OCI-LY7 (cell line): ENCODE results near the gene KAZALD1. TPM values are rescaled to one million over a fixed set of nuclear protein-coding genes. Genes with fewer than 3 reads are reported as not detected.
"Not testable (repeated sequence)": the region's sequence is repeated elsewhere in the genome, so short reads cannot be mapped to it uniquely, and the experiment has no call there.

Experiments
- BruUV-seq: library from RNA; stranded (reverse); fragments of 400-500 nt; replicated peaks from 2 replicates; lab custom pipeline; 2021; lab: Mats Ljungman, UMichigan
- CTCF ChIA-PET: fragments of 300-600 bp; sonication (Branson Sonifier 250); formaldehyde crosslinking; loops from one replicate; lab custom pipeline; 2022; ENCODE audit warnings: antibody characterized with exemption; ENCODE audit not compliant: unreplicated experiment; lab: Charles Lee
- POLR2A ChIA-PET: fragments of 300-600 bp; sonication (Branson Sonifier 250); formaldehyde crosslinking; loops from one replicate; lab custom pipeline; 2022; ENCODE audit warnings: antibody characterized with exemption; lab: Charles Lee
- DNase-seq: peaks from one replicate; pipeline ENCODE4 v3.0.0-alpha.2; 2015; ENCODE audit warnings: low spot score
- H2AFZ ChIP-seq: fragments of 200-600 bp; sonication (generic), shearing (Covaris generic); 2 replicates; pipeline ENCODE4 v1.6.1; 2014; ENCODE audit warnings: mild to moderate bottlenecking, antibody characterized with exemption, low read length, moderate library complexity
- H3K27ac ChIP-seq: fragments of 200-600 bp; sonication (generic); 2 replicates; pipeline ENCODE4 v1.5.1; 2014; ENCODE audit warnings: mixed run types, low read depth, mild to moderate bottlenecking, moderate library complexity, low read length, inconsistent platforms; ENCODE audit not compliant: poor library complexity, severe bottlenecking
- H3K36me3 ChIP-seq: fragments of 200-600 bp; sonication (generic); 2 replicates; pipeline ENCODE4 v1.6.1; 2014; ENCODE audit warnings: mild to moderate bottlenecking, antibody characterized with exemption, low read length, moderate library complexity, mixed read lengths; ENCODE audit not compliant: insufficient read depth
- H3K4me1 ChIP-seq: fragments of 200-600 bp; sonication (generic); 2 replicates; pipeline ENCODE4 v1.5.1; 2014; ENCODE audit warnings: mild to moderate bottlenecking, low read length; ENCODE audit not compliant: insufficient read depth, poor library complexity, severe bottlenecking
- H3K4me2 ChIP-seq: fragments of 200-600 bp; sonication (generic); 2 replicates; pipeline ENCODE4 v1.6.1; 2014; ENCODE audit warnings: mild to moderate bottlenecking, low read length
- H3K4me3 ChIP-seq: fragments of 200-600 bp; sonication (generic); 2 replicates; pipeline ENCODE4 v1.5.1; 2014; ENCODE audit warnings: mild to moderate bottlenecking, low read depth, low read length; ENCODE audit not compliant: poor library complexity, severe bottlenecking
- H3K79me2 ChIP-seq: fragments of 200-600 bp; sonication (generic); 2 replicates; pipeline ENCODE4 v1.6.1; 2016; ENCODE audit warnings: low read depth, mild to moderate bottlenecking, low read length, moderate library complexity, mixed read lengths; ENCODE audit not compliant: insufficient read depth
- H3K9me2 ChIP-seq: fragments of 200-600 bp; sonication (generic); 2 replicates; pipeline ENCODE4 v1.6.1; 2016; ENCODE audit warnings: mild to moderate bottlenecking, low read length, mixed read lengths; ENCODE audit not compliant: insufficient read depth
- H3K9me3 ChIP-seq: fragments of 200-600 bp; sonication (generic); 2 replicates; pipeline ENCODE4 v1.6.1; 2014; ENCODE audit warnings: mild to moderate bottlenecking, mixed run types, low read length, mixed read lengths
- H4K20me1 ChIP-seq: fragments of 200-600 bp; sonication (generic); 2 replicates; pipeline ENCODE4 v1.6.1; 2014; ENCODE audit warnings: mild to moderate bottlenecking, antibody characterized with exemption, low read length, moderate library complexity, mixed read lengths; ENCODE audit not compliant: insufficient read depth
- EZH2phosphoT487 ChIP-seq: fragments of 200-600 bp; sonication (generic); IDR thresholded peaks from 2 replicates; pipeline ENCODE4 v1.6.1; 2018; ENCODE audit warnings: low read depth, borderline replicate concordance, mild to moderate bottlenecking, mixed run types, antibody characterized with exemption, low read length, moderate library complexity, mixed read lengths
- intact Hi-C: fragments of 100-400 bp; cut with micrococcal nuclease; formaldehyde crosslinking; loops from one replicate; pipeline ENCODE4 v1.10.0; 2022; ENCODE audit not compliant: unreplicated experiment
- total RNA-seq, 2 experiments: library from RNA; depleted of rRNA in 1 of 2; stranded (reverse); fragments of >200 nt in 1 of 2; shearing (Covaris generic) in 1 of 2; gene quantifications; 2 replicates each; pipeline ENCODE4 v1.2.3, GENCODE V29; 2014 to 2022
- TF ChIP-seq, protein P1 (sequence below): fragments of 200-600 bp; sonication (generic); conservative IDR thresholded peaks from 2 replicates; pipeline ENCODE4 v1.5.1; 2014; ENCODE audit warnings: mild to moderate bottlenecking, antibody characterized with exemption, low read length, moderate library complexity, mixed read lengths

KAZALD1 gene
- total RNA-seq, 2 experiments from 2014 or later = 18.8 to 36.4 TPM

- H2AFZ ChIP-seq = no peak overlapping the region
- POLR2A ChIA-PET = no interaction called here
- no peaks in the 10 kb centered on the region for H3K9me3 ChIP-seq
- DNase-seq = no peak
- H3K36me3 ChIP-seq = no peaks in the 10 kb centered on the region
- H3K4me3 ChIP-seq = no peak overlapping the region
- H3K79me2 ChIP-seq = no peaks in the 10 kb centered on the region
- H3K4me2 ChIP-seq = peak overlapping the region; percentile 65; the same call in 1 of the 2 replicates
- no TSS peak for BruUV-seq
- H3K4me1 ChIP-seq = no peaks in the 10 kb centered on the region
- H4K20me1 ChIP-seq = no peaks in the 10 kb centered on the region; the same call in 1 of the 2 replicates
- no peaks in the 10 kb centered on the region for H3K9me2 ChIP-seq
- CTCF ChIA-PET = no interaction called here
- no peak for TF ChIP-seq EZH2phosphoT487
- TF ChIP-seq, protein P1, sequence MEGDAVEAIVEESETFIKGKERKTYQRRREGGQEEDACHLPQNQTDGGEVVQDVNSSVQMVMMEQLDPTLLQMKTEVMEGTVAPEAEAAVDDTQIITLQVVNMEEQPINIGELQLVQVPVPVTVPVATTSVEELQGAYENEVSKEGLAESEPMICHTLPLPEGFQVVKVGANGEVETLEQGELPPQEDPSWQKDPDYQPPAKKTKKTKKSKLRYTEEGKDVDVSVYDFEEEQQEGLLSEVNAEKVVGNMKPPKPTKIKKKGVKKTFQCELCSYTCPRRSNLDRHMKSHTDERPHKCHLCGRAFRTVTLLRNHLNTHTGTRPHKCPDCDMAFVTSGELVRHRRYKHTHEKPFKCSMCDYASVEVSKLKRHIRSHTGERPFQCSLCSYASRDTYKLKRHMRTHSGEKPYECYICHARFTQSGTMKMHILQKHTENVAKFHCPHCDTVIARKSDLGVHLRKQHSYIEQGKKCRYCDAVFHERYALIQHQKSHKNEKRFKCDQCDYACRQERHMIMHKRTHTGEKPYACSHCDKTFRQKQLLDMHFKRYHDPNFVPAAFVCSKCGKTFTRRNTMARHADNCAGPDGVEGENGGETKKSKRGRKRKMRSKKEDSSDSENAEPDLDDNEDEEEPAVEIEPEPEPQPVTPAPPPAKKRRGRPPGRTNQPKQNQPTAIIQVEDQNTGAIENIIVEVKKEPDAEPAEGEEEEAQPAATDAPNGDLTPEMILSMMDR = no peak
- intact Hi-C loops = no loop called here
- no peak overlapping the region for H3K27ac ChIP-seq
Measured at GRCh38 chr10:101031796-101032636, 29.8 kb upstream of the KAZALD1 start.

DNA sequence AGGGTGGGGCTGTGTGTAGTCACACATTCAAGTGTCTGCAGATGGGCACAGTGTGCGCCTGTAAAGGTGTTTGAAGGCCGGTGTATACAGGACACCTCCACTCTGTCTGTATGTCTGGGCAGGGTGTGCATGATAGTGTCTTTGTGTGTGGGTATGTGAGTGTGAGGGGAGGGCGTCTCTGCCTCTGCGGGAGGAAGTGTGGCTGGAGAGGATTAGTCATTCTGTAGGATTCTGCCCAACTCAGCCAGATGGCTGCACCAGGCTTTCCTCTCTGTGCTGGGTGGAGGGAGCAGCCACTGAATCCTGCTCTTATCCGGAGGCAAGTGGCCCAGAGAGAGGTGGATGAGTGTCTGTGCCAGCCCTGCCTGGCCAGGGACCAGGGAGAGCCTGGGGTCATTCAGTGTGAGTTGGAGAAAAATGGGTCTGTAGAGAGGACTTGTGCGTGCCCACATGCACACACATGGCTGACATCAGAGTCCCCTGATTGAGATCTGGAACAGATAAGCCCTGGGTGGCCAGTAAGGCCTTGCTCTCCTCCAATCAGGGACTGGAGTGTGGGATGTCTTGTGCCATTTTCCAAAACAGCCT lies 29.1 kb upstream of the KAZALD1 start:
- intact Hi-C loops = no loop called here
- no peaks in the 10 kb centered on the region for H3K9me3 ChIP-seq
- no peak for DNase-seq
- H3K36me3 ChIP-seq = no peaks in the 10 kb centered on the region
- no peak overlapping the region for H3K4me2 ChIP-seq
- no TSS peak for BruUV-seq
- no peaks in the 10 kb centered on the region for H3K4me1 ChIP-seq
- no peak overlapping the region for H3K4me3 ChIP-seq
- H4K20me1 ChIP-seq = no peaks in the 10 kb centered on the region; the same call in 1 of the 2 replicates
- POLR2A ChIA-PET = no interaction called here
- no peaks in the 10 kb centered on the region for H3K9me2 ChIP-seq
- no peaks in the 10 kb centered on the region for H3K79me2 ChIP-seq
- CTCF ChIA-PET = no interaction called here
- no peak overlapping the region for H2AFZ ChIP-seq
- no peak overlapping the region for H3K27ac ChIP-seq
- TF ChIP-seq, protein P1 = no peak
- no peak for TF ChIP-seq EZH2phosphoT487

DNA sequence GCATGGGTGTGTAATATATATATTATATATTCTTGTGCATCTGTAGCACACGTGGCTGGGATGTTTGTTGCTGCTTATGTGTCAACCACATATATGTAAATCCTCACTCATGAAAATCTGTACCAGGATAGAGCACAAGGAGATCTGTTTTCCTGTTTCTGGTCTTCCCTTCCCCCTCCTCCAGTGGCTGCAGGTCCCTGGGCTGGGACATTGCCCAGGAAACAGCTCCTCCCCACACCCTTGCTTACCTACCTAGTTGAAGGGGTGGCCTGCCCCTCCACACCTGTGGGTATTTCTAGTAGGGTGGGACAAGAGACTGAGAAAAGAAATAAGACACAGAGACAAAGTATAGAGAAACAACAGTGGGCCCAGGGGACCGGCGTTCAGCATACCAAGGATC lies 28.5 kb upstream of the KAZALD1 start:
- no peaks in the 10 kb centered on the region for H3K9me2 ChIP-seq
- H3K79me2 ChIP-seq = no peaks in the 10 kb centered on the region
- no peak for TF ChIP-seq EZH2phosphoT487
- TF ChIP-seq, protein P1 = no peak
- no peaks in the 10 kb centered on the region for H3K36me3 ChIP-seq
- POLR2A ChIA-PET = no interaction called here
- BruUV-seq = no TSS peak
- CTCF ChIA-PET = no interaction called here
- H3K27ac ChIP-seq = no peak overlapping the region
- no peaks in the 10 kb centered on the region for H3K9me3 ChIP-seq
- no peaks in the 10 kb centered on the region for H4K20me1 ChIP-seq
- no peak overlapping the region for H3K4me2 ChIP-seq
- H3K4me1 ChIP-seq = no peaks in the 10 kb centered on the region
- no peak overlapping the region for H3K4me3 ChIP-seq
- no peak for DNase-seq
- intact Hi-C loops = no loop called here
- no peak overlapping the region for H2AFZ ChIP-seq

DNA sequence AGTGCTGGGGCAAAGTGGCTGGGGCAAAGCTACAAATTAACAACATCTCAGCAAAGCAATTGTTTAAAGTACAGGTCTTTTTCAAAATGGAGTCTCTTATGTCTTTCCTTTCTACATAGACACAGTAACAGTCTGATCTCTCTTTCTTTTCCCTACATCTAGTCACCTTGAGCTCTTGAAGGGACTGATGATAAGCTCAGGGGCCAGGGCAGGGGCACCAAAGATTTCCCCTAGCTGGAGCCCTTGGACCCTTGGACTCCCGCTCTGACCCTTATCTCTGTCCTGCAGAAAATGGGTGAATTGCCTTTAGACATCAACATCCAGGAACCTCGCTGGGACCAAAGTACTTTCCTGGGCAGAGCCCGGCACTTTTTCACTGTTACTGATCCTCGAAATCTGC lies 27.4 kb upstream of the KAZALD1 start:
- H3K9me2 ChIP-seq, H3K79me2 ChIP-seq, H3K4me3 ChIP-seq, H3K4me1 ChIP-seq, H2AFZ ChIP-seq, H3K4me2 ChIP-seq, DNase-seq, H4K20me1 ChIP-seq, H3K27ac ChIP-seq, BruUV-seq, H3K9me3 ChIP-seq, H3K36me3 ChIP-seq, CTCF ChIA-PET, intact Hi-C loops, POLR2A ChIA-PET: not testable (repeated sequence)
